ENCODE results near the gene ADGRA3. TPM values are rescaled to one million over a fixed set of nuclear protein-coding genes. Genes with fewer than 3 reads are reported as not detected.

ADGRA3 gene
- polyA plus RNA-seq, 1 experiment, result 36.0 TPM

DNA sequence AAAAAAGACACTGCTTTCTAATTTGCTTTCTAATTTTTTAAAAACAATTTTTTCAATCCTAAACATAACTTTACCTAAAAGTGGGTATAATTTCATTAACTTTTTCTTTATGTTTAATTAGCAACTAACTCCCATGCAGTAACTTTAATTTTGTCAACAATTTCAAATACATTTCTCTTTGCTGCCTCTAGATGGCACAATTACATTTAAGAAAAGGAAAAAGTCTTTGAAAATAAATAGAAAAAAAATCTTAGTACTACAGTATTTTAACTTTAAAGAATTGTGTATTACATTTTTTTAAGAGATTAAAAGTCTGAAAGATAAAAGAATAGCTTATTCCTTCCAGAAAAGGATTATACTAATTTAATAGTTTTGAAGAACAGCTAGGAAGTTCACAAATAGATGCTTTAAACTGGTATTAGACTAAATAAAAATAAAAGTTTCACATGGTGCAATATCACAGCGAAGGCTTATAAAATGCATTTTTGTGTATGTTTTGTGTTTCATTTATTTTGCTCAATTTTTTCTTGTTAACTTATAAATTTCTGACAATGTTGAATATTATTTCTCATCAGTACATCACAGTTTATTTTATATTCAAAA lies 105.1 kb downstream of the ADGRA3 start:
- TF ChIP-seq, protein P1, sequence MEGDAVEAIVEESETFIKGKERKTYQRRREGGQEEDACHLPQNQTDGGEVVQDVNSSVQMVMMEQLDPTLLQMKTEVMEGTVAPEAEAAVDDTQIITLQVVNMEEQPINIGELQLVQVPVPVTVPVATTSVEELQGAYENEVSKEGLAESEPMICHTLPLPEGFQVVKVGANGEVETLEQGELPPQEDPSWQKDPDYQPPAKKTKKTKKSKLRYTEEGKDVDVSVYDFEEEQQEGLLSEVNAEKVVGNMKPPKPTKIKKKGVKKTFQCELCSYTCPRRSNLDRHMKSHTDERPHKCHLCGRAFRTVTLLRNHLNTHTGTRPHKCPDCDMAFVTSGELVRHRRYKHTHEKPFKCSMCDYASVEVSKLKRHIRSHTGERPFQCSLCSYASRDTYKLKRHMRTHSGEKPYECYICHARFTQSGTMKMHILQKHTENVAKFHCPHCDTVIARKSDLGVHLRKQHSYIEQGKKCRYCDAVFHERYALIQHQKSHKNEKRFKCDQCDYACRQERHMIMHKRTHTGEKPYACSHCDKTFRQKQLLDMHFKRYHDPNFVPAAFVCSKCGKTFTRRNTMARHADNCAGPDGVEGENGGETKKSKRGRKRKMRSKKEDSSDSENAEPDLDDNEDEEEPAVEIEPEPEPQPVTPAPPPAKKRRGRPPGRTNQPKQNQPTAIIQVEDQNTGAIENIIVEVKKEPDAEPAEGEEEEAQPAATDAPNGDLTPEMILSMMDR (IDR thresholded peaks at IDR 0.05; ENCODE audit: low read depth, low read length), result peak; percentile 56
- CTCF ChIA-PET, result interaction anchor here (0.6 to 6.0 kb wide), 48 partner anchors 8 to 621 kb away, joined by 3 to 83 read pairs (median 4); partner anchors contain the start of gene GBA3
- POLR2A ChIA-PET, result no interaction called here
- H3K27ac ChIP-seq (ENCODE audit: low read depth, low read length), result no peak overlapping the region
- H3K4me3 ChIP-seq (ENCODE audit: low read depth, low read length), result no peak overlapping the region
- no peak for DNase-seq (ENCODE audit: low read depth, low spot score)
- no peaks in the 10 kb centered on the region for H3K27me3 ChIP-seq (ENCODE audit: control insufficient read depth, insufficient read depth, low read length)
- H3K9me3 ChIP-seq (ENCODE audit: control insufficient read depth, insufficient read depth, low read length), result no peaks in the 10 kb centered on the region

DNA sequence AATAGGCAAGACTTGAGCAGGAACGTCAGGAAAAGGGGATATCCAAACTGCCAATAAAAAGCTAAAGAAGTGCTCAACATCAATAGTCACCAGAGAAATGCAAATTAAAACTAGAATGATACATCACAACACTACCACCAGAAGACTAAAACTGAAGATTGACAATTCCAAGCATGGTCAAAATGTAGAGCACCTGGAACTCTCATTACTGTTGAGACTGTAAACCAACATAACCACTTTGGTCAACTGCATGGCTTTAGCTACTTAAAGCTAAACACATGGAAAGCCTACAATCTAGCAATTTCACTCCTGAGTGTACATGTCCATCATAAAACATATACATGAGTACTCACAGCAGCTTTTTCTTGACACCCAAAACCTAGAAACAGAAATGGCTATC lies 107.4 kb downstream of the ADGRA3 start:
- TF ChIP-seq, protein P1 (IDR thresholded peaks at IDR 0.05; ENCODE audit: low read depth, low read length), result no peak
- H3K27me3 ChIP-seq (ENCODE audit: control insufficient read depth, insufficient read depth, low read length), result no peaks in the 10 kb centered on the region
- POLR2A ChIA-PET, result no interaction called here
- no peaks in the 10 kb centered on the region for H3K9me3 ChIP-seq (ENCODE audit: control insufficient read depth, insufficient read depth, low read length)
- H3K4me3 ChIP-seq (ENCODE audit: low read depth, low read length), result no peak overlapping the region
- CTCF ChIA-PET, result interaction anchor here (0.6 to 6.0 kb wide), 6 partner anchors 20 to 620 kb away, joined by 3 to 83 read pairs (median 5); no protein-coding TSS in a partner anchor
- DNase-seq (ENCODE audit: low read depth, low spot score), result no peak
- H3K27ac ChIP-seq (ENCODE audit: low read depth, low read length), result no peak overlapping the region

DNA sequence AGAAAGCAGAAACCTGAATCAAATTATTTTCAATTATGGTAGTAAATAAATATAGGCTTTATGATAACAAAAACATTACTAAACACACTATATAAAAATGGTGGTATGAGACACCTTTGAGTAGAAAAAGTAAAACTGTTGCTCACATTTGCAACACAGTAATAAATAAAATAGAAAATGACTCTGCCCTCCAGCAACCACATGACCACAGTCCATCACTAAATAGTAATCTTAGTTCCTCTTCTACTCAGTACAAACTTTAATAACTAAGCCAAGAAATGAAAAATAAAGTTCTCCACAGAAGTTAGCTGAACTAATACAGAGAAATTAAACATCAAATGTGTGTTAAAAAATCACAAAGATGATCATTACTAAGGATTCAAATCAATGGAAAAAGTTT lies 108.5 kb downstream of the ADGRA3 start:
- Histone ChIP-seq H3K4me3 (ENCODE audit: low read depth, low read length) (no peak overlapping the region), H3K9me3 (ENCODE audit: control insufficient read depth, insufficient read depth, low read length) (no peaks in the 10 kb centered on the region), H3K27me3 (ENCODE audit: control insufficient read depth, insufficient read depth, low read length) (no peaks in the 10 kb centered on the region), H3K27ac (ENCODE audit: low read depth, low read length) (no peak overlapping the region)
- TF ChIP-seq, protein P1 (IDR thresholded peaks at IDR 0.05; ENCODE audit: low read depth, low read length), result no peak
- ChIA-PET CTCF (interaction anchor here (1.0 to 6.0 kb wide), 5 partner anchors 18 to 618 kb away, joined by 4 to 83 read pairs (median 7); no protein-coding TSS in a partner anchor), POLR2A (no interaction called here)
- DNase-seq (ENCODE audit: low read depth, low spot score), result no peak

DNA sequence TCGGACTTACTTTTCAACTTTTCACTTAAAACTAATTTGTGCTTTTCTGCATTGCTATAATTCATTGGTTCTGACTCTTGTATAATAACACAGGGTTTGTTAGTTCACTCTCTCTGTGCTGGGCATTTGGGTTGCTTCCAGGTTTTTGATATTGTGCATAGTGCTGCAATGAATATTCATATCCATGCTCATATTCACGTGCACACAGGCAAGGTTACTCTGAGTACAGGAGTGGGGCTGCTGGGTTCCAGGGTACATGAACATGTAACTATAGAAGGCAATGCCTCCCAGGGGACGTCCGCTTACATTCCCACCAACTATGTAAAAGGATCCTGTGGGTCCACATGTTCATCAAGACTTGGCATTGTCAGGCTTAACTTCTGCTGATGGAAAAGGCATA lies 117.2 kb downstream of the ADGRA3 start:
- ChIA-PET CTCF (no interaction called here), POLR2A (no interaction called here)
- no peak overlapping the region for H3K27ac ChIP-seq (ENCODE audit: low read depth, low read length)
- TF ChIP-seq, protein P1 (IDR thresholded peaks at IDR 0.05; ENCODE audit: low read depth, low read length), result no peak
- no peaks in the 10 kb centered on the region for H3K27me3 ChIP-seq (ENCODE audit: control insufficient read depth, insufficient read depth, low read length)
- no peaks in the 10 kb centered on the region for H3K9me3 ChIP-seq (ENCODE audit: control insufficient read depth, insufficient read depth, low read length)
- no peak overlapping the region for H3K4me3 ChIP-seq (ENCODE audit: low read depth, low read length)
- DNase-seq (ENCODE audit: low read depth, low spot score), result no peak

DNA sequence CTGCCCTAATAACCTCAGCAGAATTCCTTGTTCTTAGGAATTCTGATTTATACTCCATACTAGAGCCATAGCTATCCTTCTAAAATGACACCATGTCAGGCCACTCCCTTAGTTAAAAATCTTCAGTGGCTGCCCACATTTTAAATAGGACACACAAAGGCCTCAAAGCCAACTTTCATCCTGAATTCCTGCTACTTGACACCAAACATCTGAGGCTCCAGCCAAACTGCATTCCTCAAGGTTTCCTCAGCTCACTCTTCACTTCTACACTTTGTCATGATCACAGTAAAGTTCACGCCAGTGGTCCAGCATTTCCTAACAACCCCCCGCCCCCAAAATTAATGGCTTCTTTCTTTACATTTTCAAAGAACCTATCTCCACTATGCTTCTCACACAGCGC lies 124.3 kb downstream of the ADGRA3 start:
- ChIA-PET POLR2A (interaction anchor here (0.8 kb wide), 1 partner anchor 505 kb away, joined by 3 read pairs; no protein-coding TSS in a partner anchor), CTCF (interaction anchor here (0.6 to 7.8 kb wide), 7 partner anchors 11 to 601 kb away, joined by 4 to 390 read pairs (median 6); no protein-coding TSS in a partner anchor)
- TF ChIP-seq, protein P1 (IDR thresholded peaks at IDR 0.05; ENCODE audit: low read depth, low read length), result no peak
- DNase-seq (ENCODE audit: low read depth, low spot score), result peak; percentile 8
- H3K27me3 ChIP-seq (ENCODE audit: control insufficient read depth, insufficient read depth, low read length), result no peaks in the 10 kb centered on the region
- no peaks in the 10 kb centered on the region for H3K9me3 ChIP-seq (ENCODE audit: control insufficient read depth, insufficient read depth, low read length)
- H3K27ac ChIP-seq (ENCODE audit: low read depth, low read length), result no peak overlapping the region
- no peak overlapping the region for H3K4me3 ChIP-seq (ENCODE audit: low read depth, low read length)

All from AG04450 (cell line).